ENCODE measurements around the gene PLOD2.

The PLOD2 gene

DNA sequence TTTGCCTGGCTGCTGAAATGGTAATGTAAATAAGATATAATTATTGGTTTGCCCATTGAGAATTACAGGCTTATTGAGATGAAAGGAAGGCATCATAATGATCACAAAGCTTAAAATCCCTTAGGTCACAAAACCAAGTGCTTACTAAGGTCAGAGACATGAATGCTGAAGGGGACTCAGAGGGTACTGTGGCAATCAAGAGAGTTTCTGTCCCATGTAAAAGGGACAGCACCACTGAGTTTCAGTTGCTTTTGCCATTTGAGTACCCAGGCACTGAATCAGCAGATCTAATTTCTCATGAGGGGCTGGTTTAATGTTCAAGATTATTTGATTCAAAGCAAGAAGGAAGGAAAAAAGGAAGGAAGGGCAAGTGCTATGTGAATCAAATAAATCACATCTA is 127.0 kb downstream of the PLOD2 start:
- no peak for DNase-seq

DNA sequence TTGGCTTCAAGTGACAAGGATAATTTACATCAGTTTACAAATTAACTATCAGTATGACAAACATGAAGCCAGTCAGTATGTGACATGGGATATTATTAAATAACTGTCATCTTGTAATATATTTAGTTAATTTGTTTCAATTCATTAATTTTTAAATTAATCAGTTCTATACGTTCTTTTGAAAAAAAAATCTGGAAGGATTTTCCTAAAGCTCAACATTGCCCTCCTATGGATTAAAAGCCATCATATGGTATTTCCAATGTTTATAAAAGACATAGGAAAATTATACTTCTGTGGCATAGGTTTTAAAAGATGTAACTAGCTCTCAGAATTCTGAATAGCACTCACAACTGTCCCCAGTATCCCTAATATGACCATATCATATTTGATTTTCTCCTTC is 134.4 kb downstream of the PLOD2 start:
- no peak for DNase-seq

DNA sequence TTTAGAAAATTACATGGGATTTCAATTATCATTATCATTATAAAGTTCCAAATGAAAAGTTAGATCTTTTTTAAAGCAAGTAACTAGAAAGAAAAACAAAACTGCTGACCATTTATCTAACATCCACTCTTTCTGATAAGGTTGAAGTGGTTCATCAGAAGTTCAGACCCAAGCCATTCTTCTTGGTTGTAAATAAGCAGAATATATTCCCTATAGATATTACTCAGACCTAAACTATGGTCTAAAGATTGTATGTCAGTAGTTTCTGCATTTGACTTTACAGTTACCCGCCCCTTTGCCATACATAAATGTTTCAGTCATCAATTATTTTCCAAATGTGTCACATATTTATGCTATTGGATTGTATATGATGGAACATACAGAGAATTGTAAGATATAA is 136.7 kb downstream of the PLOD2 start:
- no peak for DNase-seq

DNA sequence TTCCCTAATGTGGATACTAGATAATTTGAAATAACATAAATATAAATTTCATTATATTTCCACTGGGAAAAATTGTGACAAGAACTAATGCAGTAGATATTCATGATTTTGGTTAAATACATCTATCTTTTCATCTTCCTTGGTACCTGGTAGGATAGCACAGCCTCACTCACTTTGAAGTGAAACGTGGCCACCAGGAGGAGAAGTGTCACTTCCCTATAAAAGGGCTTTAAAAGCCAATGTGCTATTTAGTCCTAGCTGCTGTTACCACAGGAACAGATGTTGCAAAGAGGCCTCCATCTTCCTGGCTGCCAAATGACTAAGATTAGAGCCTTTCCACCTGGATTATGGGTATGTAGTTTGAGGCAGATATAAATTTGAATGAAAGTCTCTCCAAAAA is 140.0 kb downstream of the PLOD2 start:
- DNase-seq: no peak

DNA sequence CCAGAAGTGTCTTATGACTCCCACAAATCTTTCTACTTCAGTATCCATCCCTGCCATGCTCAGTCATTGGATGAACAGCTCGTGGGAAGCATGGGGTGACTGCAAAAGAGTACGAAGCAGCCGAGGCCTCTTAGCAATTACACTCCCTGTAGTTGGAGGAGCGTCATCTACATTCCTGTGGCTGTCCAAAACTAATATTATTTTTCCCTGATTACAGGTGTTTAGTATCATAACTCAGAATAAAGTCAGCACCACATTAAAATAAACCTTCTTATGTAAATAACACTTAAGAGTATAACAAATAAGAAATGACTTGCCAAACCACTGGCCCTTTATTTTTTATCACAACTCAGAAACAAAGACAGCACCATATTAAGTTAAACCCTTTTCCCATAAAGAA is 141.5 kb downstream of the PLOD2 start:
- DNase-seq: no peak

Measured in stimulated activated CD4-positive, alpha-beta T cell treated with anti-CD3 and anti-CD28 coated beads, Interleukin-4, amount 100 ng/mL, for 24 hours (primary cell).